GM12875 (cell line): ENCODE data around the gene CRYAA.

ENCODE experiments used
- H3K4me3 ChIP-seq: one replicate; pipeline ENCODE4 v1.5.1; 2011; ENCODE audit warnings: low read depth, low read length, control low read depth
- TF ChIP-seq, protein P1 (sequence below): IDR thresholded peaks from 2 replicates; pipeline ENCODE4 v1.5.1; 2011; ENCODE audit warnings: low read depth, mild to moderate bottlenecking, control low read depth, inconsistent platforms, low read length, moderate library complexity, borderline replicate concordance; ENCODE audit not compliant: insufficient read depth

Gene CRYAA

DNA sequence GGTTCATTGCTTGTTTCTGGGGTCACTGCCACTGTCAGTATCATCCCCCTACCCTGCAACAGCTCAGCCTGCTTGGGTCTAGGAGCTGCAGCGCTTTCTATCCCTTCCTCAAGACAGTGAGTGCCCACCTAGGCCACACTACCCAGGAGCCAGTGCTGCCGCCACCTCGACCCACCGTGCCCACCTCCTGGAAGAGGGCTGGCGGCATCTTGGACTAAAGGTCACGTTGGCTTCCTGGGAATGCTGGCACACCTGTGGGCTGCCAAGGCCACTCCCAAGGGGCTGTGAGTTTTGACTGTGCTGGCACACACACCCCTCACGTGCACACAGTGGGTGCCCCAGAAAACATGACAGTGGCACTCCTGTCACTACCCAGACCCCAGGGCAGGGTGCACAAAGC is 22.1 kb downstream of the CRYAA start:
- no peak overlapping the region for H3K4me3 ChIP-seq
- TF ChIP-seq, protein P1, sequence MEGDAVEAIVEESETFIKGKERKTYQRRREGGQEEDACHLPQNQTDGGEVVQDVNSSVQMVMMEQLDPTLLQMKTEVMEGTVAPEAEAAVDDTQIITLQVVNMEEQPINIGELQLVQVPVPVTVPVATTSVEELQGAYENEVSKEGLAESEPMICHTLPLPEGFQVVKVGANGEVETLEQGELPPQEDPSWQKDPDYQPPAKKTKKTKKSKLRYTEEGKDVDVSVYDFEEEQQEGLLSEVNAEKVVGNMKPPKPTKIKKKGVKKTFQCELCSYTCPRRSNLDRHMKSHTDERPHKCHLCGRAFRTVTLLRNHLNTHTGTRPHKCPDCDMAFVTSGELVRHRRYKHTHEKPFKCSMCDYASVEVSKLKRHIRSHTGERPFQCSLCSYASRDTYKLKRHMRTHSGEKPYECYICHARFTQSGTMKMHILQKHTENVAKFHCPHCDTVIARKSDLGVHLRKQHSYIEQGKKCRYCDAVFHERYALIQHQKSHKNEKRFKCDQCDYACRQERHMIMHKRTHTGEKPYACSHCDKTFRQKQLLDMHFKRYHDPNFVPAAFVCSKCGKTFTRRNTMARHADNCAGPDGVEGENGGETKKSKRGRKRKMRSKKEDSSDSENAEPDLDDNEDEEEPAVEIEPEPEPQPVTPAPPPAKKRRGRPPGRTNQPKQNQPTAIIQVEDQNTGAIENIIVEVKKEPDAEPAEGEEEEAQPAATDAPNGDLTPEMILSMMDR = no peak

DNA sequence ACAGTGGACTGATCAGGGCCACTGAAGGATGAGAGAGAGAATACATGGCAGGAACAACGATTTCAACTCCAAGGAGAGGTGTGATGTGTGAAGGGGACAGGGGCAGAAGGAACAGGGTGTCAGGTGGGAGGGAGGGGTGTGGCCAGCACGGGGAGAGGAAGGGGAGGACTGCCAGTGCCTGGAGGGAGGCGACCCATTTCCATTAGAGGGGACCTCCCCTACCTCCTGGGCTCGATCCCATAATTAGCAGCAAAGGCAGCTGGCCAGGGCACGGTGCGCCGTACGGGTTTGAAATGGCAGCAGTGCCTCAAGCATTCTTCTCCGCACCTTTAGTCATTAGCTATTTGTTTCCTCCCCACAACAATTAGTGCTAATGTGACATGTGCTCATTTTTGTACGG is 22.7 kb downstream of the CRYAA start:
- no peak overlapping the region for H3K4me3 ChIP-seq
- TF ChIP-seq, protein P1 = no peak

DNA sequence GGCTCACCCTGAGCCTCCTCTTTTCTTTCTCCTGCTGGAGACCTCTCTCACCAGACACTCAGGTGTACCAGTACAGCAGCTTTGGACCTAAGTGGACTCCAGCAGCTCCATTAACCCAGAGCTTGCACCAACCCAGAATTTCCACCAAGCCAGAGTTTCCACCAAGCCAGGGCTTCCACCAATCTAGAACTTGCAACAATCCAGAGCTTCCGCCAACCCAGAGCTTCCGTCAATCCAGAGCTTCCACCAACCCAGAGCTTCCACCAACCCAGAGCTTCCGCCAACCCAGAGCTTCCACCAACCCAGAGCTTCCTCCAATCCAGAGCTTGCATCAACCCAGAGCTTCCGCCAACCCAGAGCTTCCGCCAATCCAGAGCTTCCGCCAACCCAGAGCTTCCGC is 23.2 kb downstream of the CRYAA start:
- TF ChIP-seq, protein P1 = no peak
- H3K4me3 ChIP-seq = no peak overlapping the region

DNA sequence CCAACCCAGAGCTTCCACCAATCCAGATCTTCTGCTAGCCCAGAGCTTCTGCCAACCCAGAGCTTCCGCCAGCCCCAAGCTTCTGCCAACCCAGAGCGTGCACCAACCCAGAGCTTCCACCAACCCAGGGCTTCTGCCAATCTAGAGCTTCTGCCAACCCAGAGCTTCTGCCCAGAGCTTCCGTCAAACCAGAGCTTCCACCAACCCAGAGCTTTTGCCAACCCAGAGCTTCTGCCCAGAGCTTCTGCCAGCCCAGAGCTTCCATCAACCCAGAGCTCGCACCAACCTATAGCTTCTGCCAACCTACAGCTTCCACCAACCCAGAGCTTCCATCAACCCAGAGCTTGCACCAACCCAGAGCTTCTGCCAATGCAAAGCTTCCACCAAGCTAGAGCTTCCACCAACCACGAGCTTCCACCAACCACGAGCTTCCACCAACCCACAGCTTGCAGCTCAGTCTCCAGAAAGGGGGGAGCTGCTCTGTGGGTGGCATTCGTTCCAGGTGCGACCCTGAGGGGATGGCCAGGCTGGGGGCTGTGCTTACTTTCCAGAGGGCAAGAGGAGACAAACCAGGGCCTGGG is 23.8 kb downstream of the CRYAA start:
- TF ChIP-seq, protein P1 = no peak
- no peak overlapping the region for H3K4me3 ChIP-seq

DNA sequence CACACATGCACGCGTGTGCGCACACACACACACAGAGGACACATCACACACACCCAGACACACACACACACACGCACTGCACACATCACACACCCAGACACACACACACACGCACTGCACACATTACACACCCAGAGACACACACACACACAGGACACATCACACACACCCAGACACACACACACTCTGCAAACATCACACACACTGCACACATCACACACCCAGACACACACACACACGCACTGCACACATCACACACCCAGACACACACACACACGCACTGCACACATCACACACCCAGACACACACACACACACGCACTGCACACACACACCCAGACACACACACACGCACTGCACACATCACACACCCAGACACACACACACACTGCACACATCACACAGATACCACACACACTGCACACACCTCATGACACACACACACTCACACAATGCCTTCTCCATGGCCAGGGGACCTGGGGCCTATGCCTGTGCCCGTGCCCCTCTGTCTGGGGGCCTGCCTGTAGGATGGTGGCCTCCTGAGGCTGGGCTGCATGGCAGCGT is 24.4 kb downstream of the CRYAA start:
- TF ChIP-seq, protein P1 = no peak
- no peak overlapping the region for H3K4me3 ChIP-seq

DNA sequence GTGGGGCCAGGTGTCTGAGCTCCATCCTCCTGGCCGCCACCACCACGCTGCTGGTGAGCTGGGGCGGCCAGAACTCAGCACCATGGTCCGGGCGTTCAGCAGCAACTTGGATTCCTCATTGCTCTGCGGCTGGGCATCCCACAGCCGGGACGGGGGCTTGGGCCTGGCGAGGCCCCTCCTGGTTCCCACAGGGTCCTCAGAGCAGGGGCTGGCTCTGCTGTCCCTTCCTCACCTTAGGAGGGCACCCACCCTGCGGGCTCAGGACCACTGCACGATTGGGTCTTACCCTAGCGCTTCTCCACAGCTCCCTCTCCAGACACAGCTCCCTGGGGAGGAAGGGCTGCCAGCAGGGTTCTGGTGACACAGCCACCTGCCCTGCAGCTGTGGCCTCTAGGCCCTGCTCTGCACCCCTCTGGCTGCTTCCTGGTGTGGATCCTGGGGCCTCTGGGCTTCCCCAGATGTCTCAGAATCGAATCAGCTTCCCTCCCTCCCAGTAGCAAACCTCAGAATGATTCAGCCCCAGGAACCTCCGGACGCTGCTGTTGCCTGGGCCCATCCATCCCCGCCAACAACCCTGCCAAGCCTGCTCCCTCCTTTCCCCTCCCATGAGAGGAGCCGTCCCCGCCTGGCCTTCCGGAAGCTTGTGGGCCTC is 25.0 kb downstream of the CRYAA start:
- H3K4me3 ChIP-seq = no peak overlapping the region
- TF ChIP-seq, protein P1 = no peak
